Adipocyte (in vitro differentiated cells): ENCODE data around the gene ATF6.
"Not testable (repeated sequence)": the region's sequence is repeated elsewhere in the genome, so short reads cannot be mapped to it uniquely, and the experiment has no call there.

Experiments
- DNase-seq: peaks from one replicate; pipeline ENCODE4 v3.0.0-alpha.2; 2015; ENCODE audit warnings: low read depth
- H3K27me3 ChIP-seq: replicated peaks from 2 replicates; pipeline ENCODE4 v1.7.0; 2013; ENCODE audit warnings: mild to moderate bottlenecking, low read length, moderate library complexity; ENCODE audit not compliant: control insufficient read depth, insufficient read depth
- H3K36me3 ChIP-seq: 2 replicates; pipeline ENCODE4 v1.7.0; 2013; ENCODE audit warnings: low read length, mild to moderate bottlenecking, moderate library complexity; ENCODE audit not compliant: control insufficient read depth, insufficient read depth, severe bottlenecking
- H3K4me1 ChIP-seq: 2 replicates; pipeline ENCODE4 v1.7.0; 2013; ENCODE audit warnings: mild to moderate bottlenecking, low read length, moderate library complexity; ENCODE audit not compliant: control insufficient read depth, insufficient read depth
- H3K4me3 ChIP-seq: 2 replicates; pipeline ENCODE4 v1.7.0; 2013; ENCODE audit warnings: mild to moderate bottlenecking, low read length, moderate library complexity
- H3K9ac ChIP-seq: 2 replicates; pipeline ENCODE4 v1.7.0; 2013; ENCODE audit warnings: mild to moderate bottlenecking, low read length, moderate library complexity
- H3K9me3 ChIP-seq: 2 replicates; pipeline ENCODE4 v1.7.0; 2013; ENCODE audit warnings: mild to moderate bottlenecking, low read length, moderate library complexity; ENCODE audit not compliant: control insufficient read depth

ATF6 gene

DNA sequence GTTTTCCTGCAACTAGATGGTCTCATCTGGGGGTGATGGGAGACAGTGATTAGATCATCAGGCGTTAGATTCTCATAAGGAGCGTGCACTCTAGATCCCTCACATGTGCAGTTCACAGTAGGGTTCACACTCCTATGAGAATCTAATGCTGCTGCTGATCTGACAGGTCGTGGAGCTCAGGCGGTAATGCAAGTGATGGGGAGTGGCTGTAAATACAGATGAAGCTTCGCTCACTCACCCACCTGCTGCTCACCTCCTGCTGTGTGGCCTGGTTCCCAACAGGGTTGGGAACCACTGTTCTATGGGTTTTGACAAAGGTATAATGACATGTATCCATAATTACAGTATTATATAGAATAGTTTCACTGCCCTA, 3.5 kb downstream of the ATF6 start:
- H3K9me3 ChIP-seq, H3K9ac ChIP-seq, DNase-seq, H3K4me3 ChIP-seq, H3K36me3 ChIP-seq, H3K4me1 ChIP-seq, H3K27me3 ChIP-seq: not testable (repeated sequence)

DNA sequence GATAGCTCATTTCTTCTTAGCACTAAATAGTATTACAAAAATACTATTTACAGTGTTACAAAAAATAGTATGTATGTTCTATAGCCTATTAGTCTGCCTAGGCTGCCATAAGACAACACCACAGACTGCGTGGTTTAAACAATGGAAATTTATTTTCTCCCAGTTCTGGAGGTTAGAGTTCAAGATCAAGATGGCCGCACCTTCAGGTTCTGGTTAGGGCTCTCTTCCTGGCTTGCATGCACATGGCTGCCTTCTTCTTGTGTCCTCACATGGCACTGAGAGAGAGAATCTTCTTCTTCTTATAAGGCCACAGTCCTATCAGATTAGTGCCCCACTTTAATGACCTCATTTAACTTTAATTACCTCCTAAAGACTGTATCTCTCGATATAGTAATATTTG, 4.1 kb downstream of the ATF6 start:
- DNase-seq = no peak
- H3K27me3 ChIP-seq = no peaks in the 10 kb centered on the region
- H3K4me3 ChIP-seq = no peak overlapping the region
- H3K9me3 ChIP-seq = no peaks in the 10 kb centered on the region
- H3K4me1 ChIP-seq = peaks cover 9% of the 10 kb centered on the region
- no peaks in the 10 kb centered on the region for H3K36me3 ChIP-seq
- H3K9ac ChIP-seq = no peak overlapping the region

- peaks cover 9% of the 10 kb centered on the region for H3K4me1 ChIP-seq
- H3K36me3 ChIP-seq = no peaks in the 10 kb centered on the region
- H3K4me3 ChIP-seq = no peak overlapping the region
- no peaks in the 10 kb centered on the region for H3K9me3 ChIP-seq
- no peak for DNase-seq
- H3K9ac ChIP-seq = no peak overlapping the region
- no peaks in the 10 kb centered on the region for H3K27me3 ChIP-seq
These were observed 5.0 kb downstream of the ATF6 start for GRCh38 chr1:161771161-161771560.

GRCh38 chr1:161771973-161772372, 5.9 kb downstream of the ATF6 start:
- no peak overlapping the region for H3K9ac ChIP-seq
- H3K36me3 ChIP-seq = no peaks in the 10 kb centered on the region
- no peak overlapping the region for H3K4me3 ChIP-seq
- H3K9me3 ChIP-seq = no peaks in the 10 kb centered on the region
- H3K27me3 ChIP-seq = no peaks in the 10 kb centered on the region
- peaks cover 7% of the 10 kb centered on the region for H3K4me1 ChIP-seq
- DNase-seq = no peak

DNA sequence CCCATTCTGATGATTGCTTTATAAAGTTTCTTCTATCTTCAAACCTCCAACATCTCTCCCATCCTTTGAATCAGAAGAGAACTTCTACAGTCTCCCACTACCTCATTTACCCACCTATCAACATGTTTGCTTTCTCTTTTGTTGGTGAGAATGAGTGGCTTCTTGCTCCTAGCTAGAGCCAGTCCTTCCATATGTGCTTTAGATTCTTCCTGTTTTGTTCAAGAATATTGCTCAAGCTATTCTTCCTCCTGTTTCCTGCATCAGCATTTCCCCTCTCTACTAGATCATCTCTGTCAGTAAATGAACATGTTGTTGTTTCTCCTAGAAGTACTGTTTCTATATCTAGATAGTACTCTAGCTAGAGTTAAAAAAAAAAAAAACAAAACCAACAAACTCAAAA, 6.3 kb downstream of the ATF6 start:
- Histone ChIP-seq H3K9ac (no peak overlapping the region), H3K36me3 (no peaks in the 10 kb centered on the region), H3K4me1 (peaks cover 3% of the 10 kb centered on the region), H3K9me3 (no peaks in the 10 kb centered on the region), H3K4me3 (no peak overlapping the region), H3K27me3 (no peaks in the 10 kb centered on the region)
- no peak for DNase-seq

DNA sequence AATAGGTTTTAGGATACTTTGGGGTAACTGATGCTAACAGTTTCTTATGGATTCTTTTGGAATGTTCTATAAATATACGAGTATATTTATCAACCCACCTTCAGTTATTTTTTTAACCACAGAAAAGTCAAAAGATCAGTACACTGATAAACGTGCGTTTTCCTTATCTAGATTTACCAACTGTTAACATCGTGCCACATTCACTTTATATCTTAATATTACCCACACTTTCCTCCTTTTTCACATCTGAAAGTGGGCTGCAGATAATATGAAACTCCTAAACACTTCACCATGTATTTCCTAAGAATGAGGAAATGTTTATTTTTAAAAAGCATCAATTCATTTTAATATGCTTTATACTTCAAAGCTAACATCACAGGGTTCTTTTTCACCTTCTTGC, 7.7 kb downstream of the ATF6 start:
- DNase-seq = no peak
- H3K9me3 ChIP-seq = no peaks in the 10 kb centered on the region
- H3K36me3 ChIP-seq = no peaks in the 10 kb centered on the region
- H3K27me3 ChIP-seq = no peaks in the 10 kb centered on the region
- no peak overlapping the region for H3K4me3 ChIP-seq
- H3K9ac ChIP-seq = no peak overlapping the region
- H3K4me1 ChIP-seq = no peaks in the 10 kb centered on the region

GRCh38 chr1:161777261-161777660, 11.1 kb downstream of the ATF6 start:
- Histone ChIP-seq H3K27me3 (no peaks in the 10 kb centered on the region), H3K4me3 (no peak overlapping the region), H3K9me3 (no peaks in the 10 kb centered on the region), H3K9ac (no peak overlapping the region), H3K36me3 (no peaks in the 10 kb centered on the region), H3K4me1 (peaks cover 7% of the 10 kb centered on the region)
- no peak for DNase-seq

DNA sequence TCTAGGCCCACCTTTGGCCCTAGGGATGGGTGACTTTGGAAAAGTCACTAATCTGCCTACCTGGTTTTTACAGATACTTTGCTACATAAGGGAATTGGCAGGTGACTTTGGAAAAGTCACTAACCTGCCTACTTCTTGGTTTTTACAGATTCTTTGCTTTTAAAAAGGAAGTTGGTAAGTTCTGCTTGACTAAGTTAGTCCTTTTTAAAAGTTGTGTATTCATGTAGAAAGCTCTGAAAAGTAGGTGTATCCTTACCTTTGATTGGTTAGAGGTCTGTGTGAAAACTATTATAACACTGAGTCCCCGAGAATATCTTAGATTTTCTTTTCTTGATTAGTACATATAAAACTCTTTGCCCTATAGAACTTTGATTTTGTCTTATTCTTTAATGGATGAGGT, 12.4 kb downstream of the ATF6 start:
- Histone ChIP-seq H3K9me3 (no peaks in the 10 kb centered on the region), H3K36me3 (peaks cover 3% of the 10 kb centered on the region), H3K4me3 (no peak overlapping the region), H3K27me3 (no peaks in the 10 kb centered on the region), H3K9ac (no peak overlapping the region), H3K4me1 (peaks cover 9% of the 10 kb centered on the region)
- no peak for DNase-seq

- no peak overlapping the region for H3K9ac ChIP-seq
- H3K27me3 ChIP-seq = no peaks in the 10 kb centered on the region
- H3K4me3 ChIP-seq = no peak overlapping the region
- peaks cover 9% of the 10 kb centered on the region for H3K4me1 ChIP-seq
- peak; percentile 51 for DNase-seq
- H3K9me3 ChIP-seq = no peaks in the 10 kb centered on the region
- peaks cover 12% of the 10 kb centered on the region for H3K36me3 ChIP-seq
These were observed 13.3 kb downstream of the ATF6 start for GRCh38 chr1:161779393-161779792.

GRCh38 chr1:161781995-161782394, 15.9 kb downstream of the ATF6 start:
- DNase-seq = peak; percentile 62
- H3K36me3 ChIP-seq = peaks cover 34% of the 10 kb centered on the region

DNA sequence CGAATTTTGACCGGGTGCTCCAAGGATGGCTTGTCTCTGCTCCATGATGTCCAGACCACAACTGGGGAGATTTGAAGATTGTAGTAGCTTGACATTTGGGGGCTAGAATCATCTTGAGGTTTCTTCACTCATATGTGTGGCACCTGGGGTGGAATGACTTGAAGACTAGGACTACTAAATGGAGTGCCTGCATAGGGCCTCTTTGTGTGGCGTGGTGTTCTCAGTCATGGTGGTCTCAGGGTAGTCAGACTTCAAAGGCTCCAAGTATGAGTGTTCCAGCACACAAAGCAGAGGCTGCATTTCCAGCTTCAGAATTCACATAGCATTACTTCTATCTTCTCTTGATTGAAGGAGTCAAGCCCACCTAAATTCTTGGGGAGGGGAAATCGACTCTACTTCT, 16.8 kb downstream of the ATF6 start:
- Histone ChIP-seq H3K9me3 (no peaks in the 10 kb centered on the region), H3K4me1 (peaks cover 9% of the 10 kb centered on the region), H3K9ac (no peak overlapping the region), H3K27me3 (no peaks in the 10 kb centered on the region), H3K36me3 (peaks cover 39% of the 10 kb centered on the region), H3K4me3 (no peak overlapping the region)
- DNase-seq = no peak

More at GRCh38 chr1:161781995-161782394, 15.9 kb downstream of the ATF6 start:
- Histone ChIP-seq H3K9me3 (no peaks in the 10 kb centered on the region), H3K4me1 (peaks cover 9% of the 10 kb centered on the region), H3K9ac (no peak overlapping the region), H3K4me3 (no peak overlapping the region), H3K27me3 (no peaks in the 10 kb centered on the region)

DNA sequence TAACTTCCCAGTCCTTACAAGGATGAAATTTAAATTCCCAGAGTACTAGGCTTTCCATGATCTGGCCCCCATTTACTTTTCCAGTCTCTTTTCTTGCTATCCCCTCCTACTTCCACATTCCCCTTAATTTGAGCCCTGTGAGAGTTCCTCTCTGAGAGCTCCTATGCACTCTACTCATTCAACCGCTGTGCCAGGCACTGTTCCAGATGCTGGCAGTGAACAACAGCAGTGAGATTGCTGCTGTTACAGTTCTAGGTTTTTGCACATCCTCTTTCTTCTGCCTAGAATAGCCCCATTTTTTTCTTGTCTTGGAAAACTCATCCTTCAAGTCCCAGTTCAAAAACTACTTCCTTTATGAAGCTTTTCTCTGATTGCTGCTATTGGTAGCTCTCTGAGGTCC, 18.8 kb downstream of the ATF6 start:
- DNase-seq = no peak
- Histone ChIP-seq H3K27me3 (no peaks in the 10 kb centered on the region), H3K9ac (no peak overlapping the region)

More for the DNA sequence above, 18.8 kb downstream of the ATF6 start:
- H3K4me3 ChIP-seq = no peak overlapping the region
- peaks cover 9% of the 10 kb centered on the region for H3K4me1 ChIP-seq
- H3K36me3 ChIP-seq = peaks cover 39% of the 10 kb centered on the region
- H3K9me3 ChIP-seq = no peaks in the 10 kb centered on the region
